OCI-LY1 (cell line): ENCODE data around the gene TECTB.

ENCODE experiments used
- CTCF ChIP-seq: fragments of 200-600 bp; sonication (generic), shearing (Covaris generic); IDR thresholded peaks from 2 replicates; pipeline ENCODE4 v1.5.1; 2017; ENCODE audit warnings: mild to moderate bottlenecking, antibody characterized with exemption, low read length, moderate library complexity, mixed read lengths
- EZH2 ChIP-seq: fragments of 200-600 bp; sonication (generic), shearing (Covaris generic); IDR thresholded peaks from 2 replicates; pipeline ENCODE4 v1.8.0; 2017; ENCODE audit warnings: borderline replicate concordance, mixed run types, mild to moderate bottlenecking, antibody characterized with exemption, low read length, moderate library complexity, mixed read lengths

DNA sequence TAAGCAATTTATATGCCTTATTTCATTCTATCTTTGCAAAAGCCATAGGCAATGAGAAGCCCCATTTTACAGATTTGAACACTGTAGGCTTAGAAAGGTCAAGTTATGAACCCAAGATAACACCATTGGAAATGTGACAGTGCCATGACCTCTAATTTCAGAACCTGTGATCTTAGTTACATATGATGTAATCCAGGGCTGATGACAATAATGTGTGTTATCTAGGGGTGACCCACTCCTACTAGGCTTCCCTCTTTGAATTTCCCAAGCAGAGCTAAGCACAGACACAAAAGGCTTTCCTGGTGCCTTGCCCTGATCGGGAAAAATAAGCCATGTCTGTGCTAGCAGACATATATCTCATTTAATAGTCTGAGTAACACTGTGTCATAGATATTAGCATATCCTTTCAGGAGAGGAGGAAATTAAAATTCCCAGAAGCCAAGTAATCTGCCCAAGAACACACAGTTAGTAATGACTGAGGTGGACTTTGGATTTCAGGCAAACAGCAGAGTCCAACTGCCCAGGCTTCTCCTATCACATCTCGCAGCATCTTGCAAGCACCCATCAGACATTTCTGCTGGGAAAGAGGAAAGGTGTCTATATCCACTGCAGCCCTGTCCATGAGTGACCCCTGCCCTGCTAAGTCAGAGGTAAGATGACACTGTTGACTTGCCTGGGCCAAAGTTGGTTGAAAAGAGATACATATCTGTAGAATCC is 2.8 kb upstream of the TECTB start:
- TF ChIP-seq CTCF = no peak
- TF ChIP-seq EZH2 = no peak
